ENCODE measurements around the gene TBKBP1.
A peak's percentile ranks its signal among the peaks of the same experiment; 100 is the strongest.

Gene TBKBP1

DNA sequence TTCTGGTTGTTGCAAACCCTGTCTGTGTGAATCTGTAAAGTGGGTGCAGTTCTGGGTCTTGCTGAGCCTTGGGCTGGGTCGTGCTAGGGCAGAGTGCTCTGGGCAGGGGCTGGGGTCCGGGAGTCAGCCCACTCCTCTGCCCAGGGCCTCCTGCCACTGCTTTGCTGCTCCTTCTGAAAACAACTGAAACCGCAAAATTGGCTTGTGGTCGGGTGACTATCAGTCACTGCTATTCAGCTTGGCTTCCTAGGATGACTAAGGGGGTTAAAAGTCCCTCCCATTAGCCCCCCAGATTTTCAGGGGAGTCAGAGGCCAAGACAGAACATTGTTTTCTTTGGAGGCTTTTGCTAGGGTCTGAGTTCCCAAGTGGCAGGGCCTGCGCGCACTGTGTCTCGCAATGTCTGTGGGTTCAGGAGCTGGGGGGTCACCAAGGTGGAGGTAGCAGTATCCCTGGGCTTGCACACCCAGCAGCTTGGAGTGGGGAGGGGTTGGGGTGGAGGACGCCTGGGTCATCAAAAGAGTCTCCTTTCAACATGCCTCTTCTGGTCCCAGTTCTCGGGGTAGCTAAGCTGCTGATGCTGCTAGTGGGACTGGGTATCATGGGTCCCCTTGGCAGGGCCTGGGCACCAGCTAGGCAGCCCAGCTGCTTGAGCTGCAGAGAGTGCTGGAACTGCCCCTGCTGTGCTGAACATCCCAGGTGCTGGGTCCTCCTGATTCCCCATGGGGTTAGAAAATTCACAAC is 25.6 kb downstream of the TBKBP1 start:
- DNase-seq (ENCODE audit: extremely low spot score): peak; percentile 57
- ChIA-PET CTCF (interaction anchor here (1.2 to 7.0 kb wide), 6 partner anchors 10 to 54 kb away, joined by 3 to 85 read pairs (median 11); partner anchors contain the start of gene TBX21), POLR2A (interaction anchor here (1.4 kb wide), 1 partner anchor 13 kb away, joined by 7 read pairs; the partner anchor contains the start of gene TBX21)
- TF ChIP-seq, protein P1, sequence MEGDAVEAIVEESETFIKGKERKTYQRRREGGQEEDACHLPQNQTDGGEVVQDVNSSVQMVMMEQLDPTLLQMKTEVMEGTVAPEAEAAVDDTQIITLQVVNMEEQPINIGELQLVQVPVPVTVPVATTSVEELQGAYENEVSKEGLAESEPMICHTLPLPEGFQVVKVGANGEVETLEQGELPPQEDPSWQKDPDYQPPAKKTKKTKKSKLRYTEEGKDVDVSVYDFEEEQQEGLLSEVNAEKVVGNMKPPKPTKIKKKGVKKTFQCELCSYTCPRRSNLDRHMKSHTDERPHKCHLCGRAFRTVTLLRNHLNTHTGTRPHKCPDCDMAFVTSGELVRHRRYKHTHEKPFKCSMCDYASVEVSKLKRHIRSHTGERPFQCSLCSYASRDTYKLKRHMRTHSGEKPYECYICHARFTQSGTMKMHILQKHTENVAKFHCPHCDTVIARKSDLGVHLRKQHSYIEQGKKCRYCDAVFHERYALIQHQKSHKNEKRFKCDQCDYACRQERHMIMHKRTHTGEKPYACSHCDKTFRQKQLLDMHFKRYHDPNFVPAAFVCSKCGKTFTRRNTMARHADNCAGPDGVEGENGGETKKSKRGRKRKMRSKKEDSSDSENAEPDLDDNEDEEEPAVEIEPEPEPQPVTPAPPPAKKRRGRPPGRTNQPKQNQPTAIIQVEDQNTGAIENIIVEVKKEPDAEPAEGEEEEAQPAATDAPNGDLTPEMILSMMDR (IDR thresholded peaks at IDR 0.05; ENCODE audit: control extremely low read depth, extremely low read depth, low read depth, missing control alignments): no peak

DNA sequence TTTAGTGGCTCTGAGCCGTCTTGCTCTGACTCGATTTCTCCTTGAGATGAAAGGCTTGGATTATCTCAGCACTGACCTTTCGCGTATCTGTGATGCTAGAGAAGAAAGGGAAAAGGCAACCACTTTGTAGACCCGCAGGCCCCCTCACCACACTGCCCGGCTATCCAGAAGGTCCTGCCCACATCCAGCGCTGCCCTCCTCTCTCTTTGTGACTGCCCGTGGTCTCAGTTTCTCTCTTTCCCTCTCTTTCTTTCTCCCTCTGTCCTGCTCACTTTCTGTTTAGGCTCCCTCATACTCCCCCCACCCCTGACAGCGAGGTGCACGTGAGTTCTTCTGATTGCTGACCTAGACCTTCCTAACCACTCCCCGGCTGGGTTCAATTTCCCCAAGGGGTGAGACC is 26.2 kb downstream of the TBKBP1 start:
- CTCF ChIA-PET: interaction anchor here (1.2 to 7.0 kb wide), 3 partner anchors 10 to 20 kb away, joined by 3 to 85 read pairs (median 72); partner anchors contain the start of gene TBX21
- TF ChIP-seq, protein P1 (IDR thresholded peaks at IDR 0.05; ENCODE audit: control extremely low read depth, extremely low read depth, low read depth, missing control alignments): no peak
- DNase-seq (ENCODE audit: extremely low spot score): no peak
- POLR2A ChIA-PET: no interaction called here

DNA sequence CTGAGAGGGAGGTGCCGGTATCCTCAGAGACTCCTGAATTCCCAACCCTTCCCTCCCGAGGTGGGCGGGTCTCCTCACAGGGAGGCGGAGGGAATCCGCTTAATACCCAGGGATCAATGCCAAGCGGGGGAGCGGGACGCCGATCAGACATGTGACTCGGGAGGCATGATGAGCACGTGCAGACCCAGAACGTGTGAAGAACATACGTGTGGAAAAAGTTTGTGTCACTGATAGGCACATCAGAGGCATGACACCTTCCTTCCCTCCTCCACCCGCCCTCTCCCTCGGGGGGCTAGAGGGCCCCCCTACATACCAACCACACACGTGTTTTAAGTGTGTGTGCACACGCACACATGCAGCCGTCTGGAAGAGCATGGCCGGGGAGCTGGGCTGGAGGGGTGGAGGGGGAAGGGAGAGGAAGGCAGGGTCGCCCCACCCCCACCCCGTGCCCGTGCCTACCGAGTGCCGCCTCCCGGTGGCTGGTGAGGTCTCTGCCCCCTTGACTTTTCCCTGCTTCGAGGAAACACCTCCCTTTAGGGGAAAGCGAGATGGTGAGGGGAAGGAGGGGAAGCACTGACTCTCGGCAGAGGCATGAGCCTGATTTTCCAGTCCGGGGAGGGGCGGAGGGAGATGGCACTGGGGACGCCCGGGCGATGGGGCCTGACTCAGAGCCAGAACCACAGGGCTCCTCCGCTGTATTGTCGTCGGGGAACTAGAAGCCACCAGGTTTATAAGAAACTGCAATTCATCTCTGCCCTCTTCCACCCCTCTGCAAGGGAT is 27.0 kb downstream of the TBKBP1 start:
- TF ChIP-seq, protein P1 (IDR thresholded peaks at IDR 0.05; ENCODE audit: control extremely low read depth, extremely low read depth, low read depth, missing control alignments): no peak
- DNase-seq (ENCODE audit: extremely low spot score): peak; percentile 77
- POLR2A ChIA-PET: no interaction called here
- CTCF ChIA-PET: interaction anchor here (1.1 to 2.0 kb wide), 3 partner anchors 15 to 281 kb away, joined by 3 to 4 read pairs (median 3); no protein-coding TSS in a partner anchor

DNA sequence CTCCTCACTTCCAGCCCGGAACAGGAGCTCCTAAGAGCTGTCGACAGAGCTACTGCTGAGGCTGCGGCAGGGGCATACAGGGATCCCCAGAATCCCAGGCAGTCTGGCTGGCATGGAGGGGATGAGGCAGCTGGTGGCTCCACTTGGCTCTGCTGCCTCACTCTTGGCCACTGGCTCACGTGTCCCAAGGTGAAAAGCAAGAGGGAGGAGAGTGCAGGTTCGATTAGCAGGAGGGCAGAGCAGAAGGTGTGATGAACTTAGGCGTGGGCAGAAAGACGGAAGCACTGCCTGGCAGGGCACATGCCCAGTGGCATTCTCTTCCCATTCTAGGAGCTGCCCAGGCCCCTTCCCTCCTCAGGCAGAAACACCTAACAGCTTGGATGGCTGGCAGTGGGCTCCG is 27.8 kb downstream of the TBKBP1 start:
- CTCF ChIA-PET: interaction anchor here (1.1 to 2.0 kb wide), 4 partner anchors 16 to 281 kb away, joined by 3 to 4 read pairs (median 3); no protein-coding TSS in a partner anchor
- TF ChIP-seq, protein P1 (IDR thresholded peaks at IDR 0.05; ENCODE audit: control extremely low read depth, extremely low read depth, low read depth, missing control alignments): no peak

DNA sequence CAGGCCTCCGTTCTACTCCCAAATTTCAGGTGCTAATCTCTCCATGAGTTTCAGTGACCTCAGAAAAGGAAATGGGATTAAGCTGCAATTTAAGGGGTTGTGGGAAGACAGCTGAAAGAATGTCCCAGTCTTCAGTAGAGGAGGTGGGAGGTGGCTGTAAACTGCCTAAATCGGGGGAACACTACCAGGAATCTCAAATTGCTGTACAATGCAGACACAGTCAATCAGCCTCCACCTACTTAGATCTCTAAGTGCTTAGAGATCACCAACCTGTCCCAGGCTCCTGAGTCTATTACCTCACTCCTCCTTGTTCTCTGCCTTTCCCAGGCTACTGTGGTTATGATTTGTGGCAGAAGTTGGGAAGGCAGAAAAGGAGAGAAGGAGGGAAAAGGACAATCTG is 30.7 kb downstream of the TBKBP1 start:
- no peak for DNase-seq (ENCODE audit: extremely low spot score)
- TF ChIP-seq, protein P1 (IDR thresholded peaks at IDR 0.05; ENCODE audit: control extremely low read depth, extremely low read depth, low read depth, missing control alignments): no peak
- ChIA-PET CTCF (interaction anchor here (1.2 to 3.0 kb wide), 6 partner anchors 9 to 27 kb away, joined by 3 to 15 read pairs (median 8); partner anchors contain the start of gene TBX21), POLR2A (no interaction called here)

More for the DNA sequence above, 27.8 kb downstream of the TBKBP1 start:
- POLR2A ChIA-PET: no interaction called here
- no peak for DNase-seq (ENCODE audit: extremely low spot score)

DNA sequence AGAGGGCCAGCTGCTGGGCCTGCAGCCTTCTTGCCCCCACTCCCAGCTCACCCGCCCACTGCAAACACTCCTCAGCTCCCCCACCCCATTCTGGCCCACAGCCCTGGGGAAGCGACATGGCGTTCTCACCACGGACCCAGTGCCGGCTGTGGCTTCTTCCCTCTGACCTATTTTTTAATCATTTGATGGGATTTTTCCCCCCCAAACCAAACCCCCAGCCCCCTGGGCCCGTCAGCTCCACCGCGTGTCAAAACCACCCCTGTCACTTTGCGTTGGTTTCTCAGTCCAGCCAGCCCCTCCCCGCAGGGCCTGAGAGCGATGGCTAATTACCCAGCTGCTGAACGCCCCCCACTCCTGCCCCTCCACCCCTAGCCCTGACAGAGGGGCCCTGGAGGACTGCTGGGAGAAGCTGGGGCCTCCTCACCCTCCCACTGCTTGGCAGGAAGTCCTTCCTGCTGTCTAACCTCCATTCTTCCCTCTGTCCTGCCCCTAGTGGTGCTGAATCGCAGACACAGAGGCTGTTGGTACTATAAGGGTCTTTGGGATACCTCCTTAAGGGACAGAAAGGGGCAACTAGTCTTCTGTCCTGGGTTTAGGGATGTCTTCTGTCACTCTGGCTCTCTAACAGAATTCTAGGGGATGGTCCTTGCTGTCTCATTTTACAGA is 31.6 kb downstream of the TBKBP1 start:
- CTCF ChIA-PET: interaction anchor here (1.2 to 3.0 kb wide), 6 partner anchors 8 to 28 kb away, joined by 3 to 15 read pairs (median 8); partner anchors contain the start of gene TBX21
- POLR2A ChIA-PET: no interaction called here
- TF ChIP-seq, protein P1 (IDR thresholded peaks at IDR 0.05; ENCODE audit: control extremely low read depth, extremely low read depth, low read depth, missing control alignments): no peak

More for the DNA sequence above, 31.6 kb downstream of the TBKBP1 start:
- DNase-seq (ENCODE audit: extremely low spot score): no peak
